ENCODE results near the gene ZNF682. TPM values are rescaled to one million over a fixed set of nuclear protein-coding genes. Genes with fewer than 3 reads are reported as not detected.
"Not testable (repeated sequence)": the region's sequence is repeated elsewhere in the genome, so short reads cannot be mapped to it uniquely, and the experiment has no call there.

Gene ZNF682
- 6.6 TPM for total RNA-seq
- long read RNA-seq, transcript ZNF682-203 (4 exons, 3,245 nt) = major isoform, 7 of 11 reads
- long read RNA-seq, partial matches to known transcripts = 0 of 11 reads
- long read RNA-seq, other reads (novel, unspliced or antisense) = 1 of 11 reads

GRCh38 chr19:20039203-20039723, at the start of gene ZNF682:
Gene ZNF682 (minus strand): TSS chr19:20039505. CDS start chr19:20039345, 160 bp downstream.
- DNase-seq (peak; percentile 96), ATAC-seq (peak; percentile 99)
- intact Hi-C loops (cut with micrococcal nuclease) = no loop called here

GRCh38 chr19:20082876-20083275, 43.6 kb upstream of the ZNF682 start:
- DNase-seq; intact Hi-C loops (cut with micrococcal nuclease); ATAC-seq: not testable (repeated sequence)

GRCh38 chr19:20082232-20082833, 43.0 kb upstream of the ZNF682 start:
- DNase-seq; ATAC-seq; intact Hi-C loops (cut with micrococcal nuclease): not testable (repeated sequence)

- intact Hi-C loops (cut with micrococcal nuclease) = no loop called here
- DNase-seq (no peak), ATAC-seq (no peak)
Observed at GRCh38 chr19:20080656-20081055, 41.4 kb upstream of the ZNF682 start.

GRCh38 chr19:20079476-20079875, 40.2 kb upstream of the ZNF682 start:
- DNase-seq = no peak
- intact Hi-C loops (cut with micrococcal nuclease) = no loop called here
- ATAC-seq = no peak

GRCh38 chr19:20078581-20079031, 39.3 kb upstream of the ZNF682 start:
- intact Hi-C loops (cut with micrococcal nuclease) = no loop called here
- ATAC-seq (peak; percentile 28), DNase-seq (peak; percentile 42)

- intact Hi-C loops (cut with micrococcal nuclease) = no loop called here
- DNase-seq = peak; percentile 92
- ATAC-seq = peak; percentile 99
Observed at GRCh38 chr19:20077791-20078463, 38.6 kb upstream of the ZNF682 start, which contains the start of gene ZNF90. Gene ZNF90 (plus strand): TSS chr19:20078000. CDS start chr19:20078133, 133 bp downstream.

- DNase-seq (no peak), ATAC-seq (no peak)
- intact Hi-C loops (cut with micrococcal nuclease) = no loop called here
Observed at GRCh38 chr19:20072936-20073335, 33.6 kb upstream of the ZNF682 start.

- DNase-seq (no peak), ATAC-seq (no peak)
- intact Hi-C loops (cut with micrococcal nuclease) = no loop called here
Observed at GRCh38 chr19:20070691-20071090, 31.4 kb upstream of the ZNF682 start.

- ATAC-seq; DNase-seq; intact Hi-C loops (cut with micrococcal nuclease): not testable (repeated sequence)
Observed at GRCh38 chr19:20068559-20068958, 29.3 kb upstream of the ZNF682 start.

GRCh38 chr19:20067943-20068342, 28.6 kb upstream of the ZNF682 start:
- ATAC-seq (no peak), DNase-seq (no peak)
- intact Hi-C loops (cut with micrococcal nuclease) = no loop called here

- intact Hi-C loops (cut with micrococcal nuclease) = no loop called here
- DNase-seq = no peak
- no peak for ATAC-seq
Observed at GRCh38 chr19:20066861-20067260, 27.6 kb upstream of the ZNF682 start.

- ATAC-seq (no peak), DNase-seq (no peak)
- intact Hi-C loops (cut with micrococcal nuclease) = no loop called here
Observed at GRCh38 chr19:20060282-20060681, 21.0 kb upstream of the ZNF682 start.

- intact Hi-C loops (cut with micrococcal nuclease); ATAC-seq: not testable (repeated sequence)
Observed at GRCh38 chr19:20058738-20059137, 19.4 kb upstream of the ZNF682 start.

GRCh38 chr19:20051841-20052768, 12.8 kb upstream of the ZNF682 start:
- peak; percentile 99 for ATAC-seq
- intact Hi-C loops (cut with micrococcal nuclease) = no loop called here
- peak; percentile 97 for DNase-seq

More at GRCh38 chr19:20058738-20059137, 19.4 kb upstream of the ZNF682 start:
- not testable (repeated sequence) for DNase-seq

GRCh38 chr19:20045742-20046141, 6.4 kb upstream of the ZNF682 start:
- intact Hi-C loops (cut with micrococcal nuclease); DNase-seq: not testable (repeated sequence)
- peak; percentile 52 for ATAC-seq

- DNase-seq (no peak), ATAC-seq (peak; percentile 91)
- intact Hi-C loops (cut with micrococcal nuclease) = no loop called here
Observed at GRCh38 chr19:20044663-20045062, 5.4 kb upstream of the ZNF682 start.

- no peak for ATAC-seq
- no peak for DNase-seq
- intact Hi-C loops (cut with micrococcal nuclease) = no loop called here
Observed at GRCh38 chr19:20038358-20039202, 725 bp downstream of the ZNF682 start.
